HG02884 (cell line): ENCODE data around the gene SLC6A12.

Source experiments
- ATAC-seq: cut with Tn5 transposase; IDR thresholded peaks from one replicate; pipeline ENCODE4 v1.9.1; 2021; ENCODE audit warnings: mild to moderate bottlenecking, moderate library complexity; ENCODE audit not compliant: unreplicated experiment

Gene SLC6A12

DNA sequence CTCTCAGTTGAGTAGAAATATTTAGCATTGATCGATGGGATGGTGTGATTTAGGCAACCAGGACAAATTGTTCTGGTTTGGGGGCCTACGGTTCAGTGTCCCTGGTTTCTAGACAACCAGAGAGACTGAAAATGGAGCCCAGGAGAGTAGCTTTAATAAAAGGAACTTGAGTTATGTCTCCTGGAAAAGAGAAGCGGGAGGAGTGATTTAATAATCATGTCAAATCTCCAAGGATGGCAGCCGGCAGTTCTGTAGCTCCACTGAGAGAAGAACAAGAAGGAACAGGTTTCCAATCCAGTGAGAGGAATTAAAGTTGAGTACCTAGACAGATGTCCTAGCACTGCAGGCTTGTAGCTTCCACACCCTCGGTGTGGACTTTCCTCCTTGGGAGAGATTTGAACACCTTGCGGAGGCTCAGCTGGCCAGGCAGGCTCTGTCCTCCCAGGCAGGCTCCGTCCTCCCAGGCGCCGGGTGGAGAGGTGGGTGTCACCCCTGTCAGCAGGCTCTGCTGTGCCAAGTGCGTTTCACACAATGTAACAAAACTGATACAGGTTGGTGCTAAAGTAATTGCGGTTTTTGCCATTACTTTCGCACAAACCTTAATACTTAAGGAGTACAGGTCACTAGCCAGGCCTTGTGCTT lies 45.9 kb downstream of the SLC6A12 start:
- ATAC-seq, result no peak

- no peak for ATAC-seq
Measured at GRCh38 chr12:166425-167075, 47.4 kb downstream of the SLC6A12 start.

DNA sequence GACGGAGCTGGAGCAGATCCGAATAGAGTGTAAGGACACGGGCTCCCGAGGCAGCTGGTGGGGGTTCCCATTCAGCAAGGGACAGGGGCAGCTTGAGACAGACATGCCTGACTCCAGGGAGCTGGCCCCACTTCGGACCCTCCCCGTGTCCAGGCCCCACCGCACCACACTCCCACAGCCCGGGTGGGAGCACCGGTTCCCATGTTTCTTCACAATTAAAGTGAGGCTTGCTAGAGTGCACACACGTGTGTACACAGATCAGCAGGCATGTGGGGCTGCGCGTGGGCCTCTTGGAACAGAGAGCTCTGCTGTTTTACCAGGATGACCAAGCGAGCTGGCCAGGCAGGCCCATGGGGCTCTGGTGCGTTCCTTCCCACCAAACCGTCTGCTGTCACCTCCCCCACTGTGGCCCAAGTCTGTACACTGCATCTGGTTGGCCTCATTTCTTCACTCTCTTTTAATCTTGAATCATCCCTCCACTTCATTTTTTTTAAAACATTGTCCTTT lies 48.0 kb downstream of the SLC6A12 start:
- no peak for ATAC-seq

GRCh38 chr12:164207-164606 lies 49.8 kb downstream of the SLC6A12 start:
- ATAC-seq, result no peak

DNA sequence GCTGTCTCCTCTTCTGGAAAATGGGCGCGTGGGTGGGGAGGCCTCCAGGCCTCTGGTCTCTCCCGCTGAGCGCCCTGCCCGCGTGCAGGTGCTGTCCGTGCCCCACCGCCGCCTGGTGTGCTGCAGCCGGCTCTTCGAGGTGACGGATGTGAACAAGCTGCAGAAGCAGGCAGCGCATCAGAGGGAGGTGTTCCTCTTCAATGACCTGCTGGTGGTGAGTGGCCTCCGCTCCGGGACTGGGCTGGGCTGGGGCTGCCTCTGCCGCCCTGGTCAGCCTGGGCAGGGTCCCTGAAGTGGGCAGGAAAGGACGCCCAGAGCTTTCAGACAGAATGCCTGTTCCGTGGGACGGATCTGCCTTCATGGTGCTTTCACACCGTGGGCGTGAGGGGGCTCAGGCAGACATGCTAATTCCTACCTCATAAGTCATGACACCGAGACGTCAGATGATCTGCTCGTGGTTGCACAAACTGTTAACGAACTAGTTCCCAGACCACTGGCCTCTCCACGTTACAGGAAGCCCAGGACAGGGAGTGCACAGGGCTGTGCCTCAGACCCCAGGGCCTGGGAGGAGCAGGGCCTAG lies 50.5 kb downstream of the SLC6A12 start:
- no peak for ATAC-seq

DNA sequence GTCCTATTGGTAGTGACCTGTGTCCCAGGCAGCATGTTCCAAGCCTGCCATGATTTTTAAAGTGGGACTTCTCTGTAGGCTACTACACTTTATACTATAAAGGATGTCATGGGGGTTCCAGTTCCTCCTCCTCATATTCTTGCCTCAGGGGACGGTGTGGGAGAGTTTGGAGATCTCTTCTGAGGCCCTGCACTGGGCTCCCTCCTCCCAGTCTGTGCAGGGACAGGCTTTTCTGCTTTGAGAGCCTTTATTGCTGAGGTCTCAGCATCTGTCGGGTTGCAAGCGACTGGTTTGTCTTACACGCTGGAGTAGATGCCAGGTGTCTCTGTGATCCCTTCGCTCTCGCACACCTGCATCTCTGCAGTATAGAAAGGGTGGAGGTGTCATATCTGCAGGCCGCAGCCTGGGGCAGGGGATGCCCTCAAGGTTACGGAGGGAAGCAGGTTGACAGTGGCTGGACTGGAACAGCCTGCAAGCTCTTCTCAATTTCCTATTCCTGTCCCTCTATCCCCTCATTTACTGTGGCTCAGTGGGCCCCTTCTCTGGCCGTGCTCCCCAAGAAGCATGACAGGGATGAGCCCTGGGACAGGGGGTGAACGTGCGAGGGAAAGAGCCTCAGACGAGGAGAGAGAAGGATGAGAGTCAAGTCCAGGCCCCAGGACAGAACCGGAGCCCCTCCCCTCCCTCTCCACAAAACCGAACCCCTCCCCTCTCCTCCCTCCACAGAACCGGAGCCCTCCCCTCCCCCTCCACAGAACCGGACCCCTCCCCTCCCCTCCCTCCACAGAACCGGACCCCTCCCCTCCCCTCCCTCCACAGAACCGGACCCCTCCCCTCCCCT lies 51.3 kb downstream of the SLC6A12 start:
- ATAC-seq, result no peak

- ATAC-seq, result no peak
Measured at GRCh38 chr12:161823-162222, 52.1 kb downstream of the SLC6A12 start.

GRCh38 chr12:160858-161257 lies 53.1 kb downstream of the SLC6A12 start:
- no peak for ATAC-seq

- no peak for ATAC-seq
Measured at GRCh38 chr12:159156-159782, 54.7 kb downstream of the SLC6A12 start.

GRCh38 chr12:157644-158043 lies 56.3 kb downstream of the SLC6A12 start:
- ATAC-seq, result no peak

DNA sequence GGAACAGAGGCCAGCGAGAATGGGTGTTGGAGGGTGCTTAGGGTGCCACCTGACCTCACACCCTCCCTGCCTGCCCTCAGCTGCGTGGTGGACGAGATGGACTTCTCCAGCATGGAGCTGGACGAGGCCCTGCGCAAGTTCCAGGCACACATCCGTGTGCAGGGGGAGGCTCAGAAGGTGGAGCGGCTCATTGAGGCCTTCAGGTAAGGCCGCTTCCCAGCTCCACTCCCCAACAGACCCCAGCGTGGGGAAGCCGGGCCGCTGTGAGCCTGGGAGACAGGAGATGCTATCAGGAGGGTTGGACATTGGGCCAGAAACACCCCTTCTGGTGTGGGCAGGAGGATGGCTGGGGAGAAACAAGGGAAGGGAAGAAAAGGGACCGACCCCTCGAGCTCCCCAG lies 57.0 kb downstream of the SLC6A12 start:
- ATAC-seq, result no peak

DNA sequence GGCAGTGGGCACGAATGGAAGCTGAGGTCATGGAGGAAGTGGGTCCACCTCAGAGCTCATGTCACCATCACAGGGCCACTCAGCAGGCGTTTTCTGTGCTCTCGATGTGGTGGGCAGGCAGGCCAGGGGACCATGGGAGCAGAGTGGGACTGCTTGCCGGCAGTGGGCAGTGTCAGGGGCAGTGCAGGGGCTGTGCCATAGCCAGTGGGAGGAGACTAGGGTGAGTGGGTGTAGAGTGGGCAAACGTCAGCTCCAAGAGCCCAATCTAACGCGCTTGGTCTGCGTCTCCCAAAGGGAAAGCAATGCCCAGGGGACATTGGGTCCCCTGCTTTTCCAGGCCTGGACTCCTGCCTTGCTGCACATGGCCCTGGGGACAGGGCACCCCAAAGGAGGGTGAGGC lies 58.3 kb downstream of the SLC6A12 start:
- no peak for ATAC-seq

DNA sequence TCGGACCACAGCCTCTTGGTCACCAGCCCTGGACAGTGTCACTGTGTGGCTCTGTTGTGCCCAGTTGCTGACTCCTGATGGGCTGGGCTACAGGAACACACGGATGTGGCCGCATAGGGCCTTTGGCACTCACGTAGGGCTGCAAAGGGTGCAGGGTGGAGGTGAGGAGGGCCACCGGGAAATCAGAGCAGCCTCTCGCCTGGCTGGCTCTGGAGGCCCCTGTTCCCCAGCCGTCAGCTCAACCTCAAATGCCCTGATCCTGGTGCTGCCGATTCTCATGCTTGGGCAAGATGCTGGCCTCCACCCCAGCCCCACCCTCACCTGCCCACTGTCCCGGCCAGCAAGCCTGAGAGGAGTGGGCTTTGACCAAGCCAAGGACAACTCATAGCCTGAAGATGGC lies 59.0 kb downstream of the SLC6A12 start:
- no peak for ATAC-seq

DNA sequence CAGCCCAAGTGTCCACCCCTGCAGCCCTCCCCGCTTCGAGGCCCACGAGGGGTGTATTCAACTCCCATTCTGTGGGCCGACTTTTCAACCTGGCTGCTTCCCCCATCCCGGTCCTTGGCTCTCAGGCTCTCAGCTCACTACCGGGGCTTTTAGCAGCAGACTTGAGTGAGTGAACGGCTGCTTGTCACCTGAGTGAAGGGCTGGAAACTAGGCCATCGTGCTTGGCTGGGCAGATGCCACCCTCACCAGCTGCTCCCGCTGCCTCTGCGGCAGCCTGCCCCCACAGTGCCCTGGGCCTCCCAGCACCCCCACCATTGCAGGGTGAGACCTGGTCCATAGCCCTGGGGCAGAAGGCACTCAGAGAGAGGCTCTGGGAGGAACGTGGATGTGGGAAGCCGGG lies 59.9 kb downstream of the SLC6A12 start:
- ATAC-seq, result no peak

GRCh38 chr12:153080-153746 lies 60.7 kb downstream of the SLC6A12 start:
- no peak for ATAC-seq

DNA sequence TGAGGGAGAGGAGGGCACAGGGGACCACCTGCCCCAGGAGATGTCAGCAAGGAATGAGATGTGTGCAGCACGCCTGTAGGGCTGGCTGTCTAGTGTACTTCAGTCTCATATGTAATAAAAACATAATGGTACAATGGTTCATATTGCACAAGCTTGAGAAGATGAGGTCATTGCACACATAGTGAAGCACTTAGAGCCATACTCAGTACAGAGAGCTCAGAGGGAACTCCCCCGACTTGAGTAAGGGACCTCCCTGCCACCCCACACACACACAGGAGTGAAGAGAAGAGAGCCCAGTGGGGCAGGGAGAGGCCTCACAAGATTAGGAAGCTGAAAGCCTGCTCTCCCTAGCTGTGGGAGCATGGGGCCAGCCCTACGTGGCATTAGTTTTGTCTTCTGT lies 61.5 kb downstream of the SLC6A12 start:
- ATAC-seq, result no peak

- no peak for ATAC-seq
Measured at GRCh38 chr12:151579-151978, 62.4 kb downstream of the SLC6A12 start.

DNA sequence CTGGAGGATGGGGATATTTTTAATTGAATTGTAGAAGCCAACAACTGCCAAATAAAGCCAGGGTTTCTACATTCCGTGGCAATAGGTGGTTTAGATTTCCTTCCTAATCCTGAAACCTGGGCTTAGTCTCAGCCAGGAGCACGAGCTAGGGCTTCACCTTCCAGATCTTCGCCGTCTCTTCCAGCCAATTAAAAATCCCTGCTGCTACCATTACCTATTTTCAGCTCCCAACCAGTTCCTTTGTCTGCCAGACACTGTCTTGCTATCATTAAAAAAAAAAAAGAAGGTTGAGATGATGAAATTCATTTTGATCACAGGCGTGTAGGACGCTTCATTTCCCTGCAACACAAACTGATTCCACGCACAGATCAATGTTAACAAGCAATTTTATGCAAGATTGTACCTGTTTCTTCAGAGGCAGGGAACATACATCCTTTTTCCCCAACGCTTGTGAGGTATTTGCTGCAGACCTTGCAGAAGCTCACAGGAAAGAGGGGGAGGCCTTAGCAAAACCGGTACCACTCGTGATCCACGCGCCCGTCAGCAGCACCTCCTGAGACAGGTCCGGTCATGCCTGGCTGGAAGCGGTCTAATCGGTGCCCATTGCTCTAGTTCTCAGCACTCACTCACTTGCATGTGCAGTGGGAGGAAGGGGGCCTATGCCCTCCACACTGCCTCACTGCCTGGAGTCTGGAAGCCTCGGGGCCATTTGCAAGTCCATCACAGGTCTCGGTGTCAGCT lies 65.1 kb downstream of the SLC6A12 start:
- no peak for ATAC-seq

GRCh38 chr12:147242-147641 lies 66.7 kb downstream of the SLC6A12 start:
- ATAC-seq, result no peak
